Muscle layer of duodenum (tissue), 2 donors: ENCODE results near the gene AP5S1.
"Not testable (repeated sequence)": the region's sequence is repeated elsewhere in the genome, so short reads cannot be mapped to it uniquely, and the experiment has no call there.

ENCODE experiments used
- H3K27ac ChIP-seq: one replicate; pipeline ENCODE4 v1.7.0; 2013; ENCODE audit warnings: mild to moderate bottlenecking, low read length
- H3K27me3 ChIP-seq: one replicate; pipeline ENCODE4 v1.7.0; 2013; ENCODE audit warnings: low read depth, mild to moderate bottlenecking, control low read depth, low read length
- H3K36me3 ChIP-seq, 2 donors: one replicate each; pipeline ENCODE4 v1.7.0; 2013; ENCODE audit warnings: low read length in 2 of 2, control low read depth in 1 of 2, mild to moderate bottlenecking in 1 of 2; ENCODE audit not compliant: insufficient read depth in 2 of 2, control insufficient read depth in 1 of 2
- H3K4me1 ChIP-seq, 2 donors: one replicate each; pipeline ENCODE4 v1.7.0; 2013; ENCODE audit warnings: low read length in 2 of 2, mild to moderate bottlenecking in 2 of 2, control low read depth in 1 of 2, moderate library complexity in 1 of 2; ENCODE audit not compliant: insufficient read depth in 2 of 2, control insufficient read depth in 1 of 2
- H3K4me3 ChIP-seq, 2 donors: one replicate each; pipeline ENCODE4 v1.7.0; 2013; ENCODE audit warnings: low read length in 2 of 2, low read depth in 1 of 2, mild to moderate bottlenecking in 1 of 2
- H3K9me3 ChIP-seq, 2 donors: one replicate each; pipeline ENCODE4 v1.7.0; 2013; ENCODE audit warnings: low read length in 2 of 2, control low read depth in 1 of 2, mild to moderate bottlenecking in 1 of 2; ENCODE audit not compliant: control insufficient read depth in 1 of 2
- donor health status: healthy.

AP5S1 gene

DNA sequence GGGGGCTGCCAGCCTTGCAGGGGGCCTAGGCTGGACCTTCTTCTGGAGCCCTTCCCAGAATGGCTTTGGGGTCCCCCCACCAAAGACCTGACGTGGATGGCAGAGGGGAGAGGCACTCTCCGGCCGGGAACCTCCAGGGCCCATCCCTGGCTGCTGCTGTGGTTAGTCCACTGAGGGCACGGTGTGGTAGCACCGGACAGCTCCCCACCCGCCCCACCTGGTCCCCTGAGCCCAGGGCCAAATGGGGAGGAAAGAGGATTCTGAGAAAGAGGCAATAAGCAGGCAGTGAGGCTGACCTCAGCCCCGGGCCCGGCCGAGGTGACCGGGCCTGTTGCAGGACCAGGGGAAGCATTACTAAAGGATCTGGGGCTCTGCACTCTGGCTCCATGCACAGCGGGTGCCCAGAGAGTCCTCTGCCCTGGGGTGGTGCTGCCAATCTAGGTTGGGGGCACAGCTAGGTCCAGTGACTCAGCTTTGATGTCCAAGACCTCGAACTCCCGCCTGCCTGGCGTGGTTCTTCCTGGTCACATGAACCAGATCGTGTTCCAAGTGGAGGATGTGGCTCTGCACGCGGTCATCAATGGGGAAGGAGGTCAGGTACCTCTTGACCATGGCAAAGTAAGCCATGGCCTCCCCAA lies 36.0 kb upstream of the AP5S1 start:
- Histone ChIP-seq H3K4me1 (peaks cover 16 to 41% of the 10 kb centered on the region in 2 donors), H3K9me3 (no peaks in the 10 kb centered on the region), H3K27ac (no peak overlapping the region), H3K4me3 (peak overlapping the region; percentile 30 to 73), H3K27me3 (no peaks in the 10 kb centered on the region), H3K36me3 (no peaks in the 10 kb centered on the region)

DNA sequence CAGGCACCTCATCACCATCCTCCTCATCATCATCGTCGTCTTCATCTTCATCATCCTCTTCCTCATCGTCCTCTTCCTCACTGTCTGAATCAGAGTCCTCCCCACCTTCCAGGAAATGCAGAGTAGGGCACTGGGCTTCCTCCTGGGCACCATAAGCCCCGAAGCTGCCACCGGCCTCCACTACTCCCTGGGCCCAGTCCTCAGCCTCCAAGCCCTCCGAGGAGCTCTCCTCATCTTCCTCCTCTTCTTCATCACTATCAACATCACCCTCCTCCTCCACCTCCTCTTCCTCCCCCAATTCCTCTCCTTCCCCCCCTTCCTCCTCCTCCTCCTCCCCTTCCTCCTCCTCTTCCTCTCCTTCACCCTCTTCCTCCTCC lies 35.5 kb upstream of the AP5S1 start:
- Histone ChIP-seq H3K27ac (no peak overlapping the region), H3K27me3 (no peaks in the 10 kb centered on the region), H3K4me3 (peak overlapping the region; percentile 70 to 73), H3K36me3 (no peaks in the 10 kb centered on the region), H3K4me1 (peaks cover 16 to 41% of the 10 kb centered on the region in 2 donors), H3K9me3 (no peaks in the 10 kb centered on the region)

GRCh38 chr20:3785240-3786125 lies 34.9 kb upstream of the AP5S1 start:
- H3K4me1 ChIP-seq: peaks cover 16 to 41% of the 10 kb centered on the region in 2 donors
- H3K36me3 ChIP-seq: no peaks in the 10 kb centered on the region
- no peak overlapping the region for H3K27ac ChIP-seq
- H3K9me3 ChIP-seq: no peaks in the 10 kb centered on the region
- peak overlapping the region; percentile 70 to 73 for H3K4me3 ChIP-seq
- H3K27me3 ChIP-seq: no peaks in the 10 kb centered on the region

- H3K4me3 ChIP-seq: peak overlapping the region; percentile 70 to 73
- H3K9me3 ChIP-seq: no peaks in the 10 kb centered on the region
- H3K27me3 ChIP-seq: no peaks in the 10 kb centered on the region
- no peaks in the 10 kb centered on the region for H3K36me3 ChIP-seq
- peaks cover 11 to 36% of the 10 kb centered on the region in 2 donors for H3K4me1 ChIP-seq
- H3K27ac ChIP-seq: no peak overlapping the region
Measured at GRCh38 chr20:3786126-3786484, 34.2 kb upstream of the AP5S1 start.

DNA sequence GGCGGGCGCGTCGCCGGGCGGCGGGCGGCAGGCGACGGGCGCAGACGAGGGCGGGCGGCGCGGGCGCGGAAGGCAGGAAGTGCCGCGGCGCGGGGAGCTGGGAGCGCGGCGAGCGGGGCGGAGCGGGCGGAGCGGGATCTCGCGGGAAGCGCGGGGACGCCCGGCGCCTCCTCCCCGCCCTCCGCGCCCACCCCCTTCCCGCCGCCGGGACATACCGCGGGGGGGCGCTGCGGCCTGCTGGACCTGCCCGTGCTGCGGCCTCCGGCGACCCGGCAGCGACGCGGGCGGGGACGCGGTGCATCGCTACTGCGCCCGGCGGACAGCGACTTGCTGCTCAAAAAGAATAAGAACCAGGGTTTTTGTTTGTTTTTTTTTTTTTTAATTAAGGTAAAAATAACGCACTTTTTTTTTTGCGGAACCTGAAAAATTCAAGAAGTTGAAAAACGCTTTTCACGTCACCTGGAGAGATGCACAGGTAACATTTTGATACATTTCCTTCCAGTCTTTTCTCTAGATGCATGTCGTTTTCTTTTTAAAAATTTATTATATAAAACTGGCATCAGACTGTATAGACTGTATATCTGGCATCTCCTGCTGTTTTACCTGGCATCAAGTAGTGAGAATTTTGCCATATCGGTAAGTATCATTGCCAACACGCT lies 33.6 kb upstream of the AP5S1 start, which contains the start of gene CENPB:
Gene CENPB, minus strand, starts transcription at position 76 of the 659 bp plus-strand sequence. CDS start 257 bp downstream, outside the sequence.
- Histone ChIP-seq H3K27ac (no peak within 1 kb of the TSS), H3K27me3 (no peaks in the 10 kb centered on the region), H3K4me1 (peaks cover 11 to 35% of the 10 kb centered on the region in 2 donors)

DNA sequence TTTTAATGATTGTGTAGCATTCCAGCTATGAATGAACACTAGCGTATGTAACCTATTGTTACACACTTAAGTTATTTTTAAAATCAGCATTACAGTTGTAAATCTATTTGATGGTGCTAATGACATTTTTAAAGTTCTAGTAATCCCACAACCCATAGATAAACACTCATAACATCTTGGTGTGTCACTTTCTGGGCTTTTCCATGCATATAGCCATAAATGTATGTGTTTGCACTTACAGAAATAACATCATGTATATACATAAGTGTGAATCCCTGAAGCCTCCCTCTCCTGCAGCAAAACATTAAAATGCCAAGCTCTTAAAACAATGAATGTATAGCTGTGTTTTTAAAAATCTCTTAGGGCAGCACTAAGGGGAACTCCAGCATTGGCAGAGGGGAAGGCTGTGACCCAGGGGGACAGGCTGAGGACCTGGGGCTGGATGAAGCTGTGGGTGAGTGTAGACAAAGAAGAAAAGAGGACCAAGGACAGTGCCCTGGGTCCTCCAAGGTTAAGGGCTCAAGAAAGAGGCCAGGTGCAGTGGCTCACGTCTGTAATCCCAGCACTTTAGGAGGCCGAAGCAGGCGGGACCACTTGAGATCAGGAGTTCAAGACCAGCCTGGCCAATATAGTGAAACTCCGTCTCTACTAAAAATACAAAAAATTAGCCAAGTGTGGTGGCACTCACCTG lies 32.9 kb upstream of the AP5S1 start:
- Histone ChIP-seq H3K27me3 (no peaks in the 10 kb centered on the region), H3K9me3 (no peaks in the 10 kb centered on the region), H3K27ac (no peak overlapping the region), H3K4me3 (peak overlapping the region in 1 of 2 donors; percentile 34), H3K4me1 (peaks cover 11 to 35% of the 10 kb centered on the region in 2 donors), H3K36me3 (no peaks in the 10 kb centered on the region)

More for the DNA sequence above, 33.6 kb upstream of the AP5S1 start, which contains the start of gene CENPB:
- Histone ChIP-seq H3K36me3 (no peaks in the 10 kb centered on the region), H3K4me3 (peak within 1 kb of the TSS; percentile 70 to 73), H3K9me3 (no peaks in the 10 kb centered on the region)

GRCh38 chr20:3788685-3789155 lies 31.6 kb upstream of the AP5S1 start:
- H3K4me3 ChIP-seq: no peak overlapping the region
- H3K27me3 ChIP-seq: no peaks in the 10 kb centered on the region
- H3K9me3 ChIP-seq: no peaks in the 10 kb centered on the region
- H3K4me1 ChIP-seq: peaks cover 11 to 30% of the 10 kb centered on the region in 2 donors
- H3K36me3 ChIP-seq: no peaks in the 10 kb centered on the region
- H3K27ac ChIP-seq: no peak overlapping the region

GRCh38 chr20:3789201-3789600 lies 31.1 kb upstream of the AP5S1 start:
- not testable (repeated sequence) for H3K27ac ChIP-seq, H3K4me3 ChIP-seq, H3K27me3 ChIP-seq, H3K9me3 ChIP-seq, H3K36me3 ChIP-seq
- peaks cover 11 to 25% of the 10 kb centered on the region in 2 donors for H3K4me1 ChIP-seq

- peaks cover 20 to 35% of the 10 kb centered on the region in 2 donors for H3K4me1 ChIP-seq
- not testable (repeated sequence) for H3K27me3 ChIP-seq, H3K4me3 ChIP-seq, H3K9me3 ChIP-seq, H3K36me3 ChIP-seq, H3K27ac ChIP-seq
Measured at GRCh38 chr20:3794168-3794567, 26.2 kb upstream of the AP5S1 start.

- H3K27ac ChIP-seq: peak overlapping the region; percentile 96
- no peaks in the 10 kb centered on the region for H3K9me3 ChIP-seq
- H3K4me3 ChIP-seq: peak overlapping the region; percentile 76 to 83
- H3K4me1 ChIP-seq: peaks cover 20 to 42% of the 10 kb centered on the region in 2 donors
- H3K27me3 ChIP-seq: no peaks in the 10 kb centered on the region
- H3K36me3 ChIP-seq: peaks cover 0 to 3% of the 10 kb centered on the region in 2 donors
Measured at GRCh38 chr20:3794701-3795420, 25.5 kb upstream of the AP5S1 start.
